ENCODE measurements around the gene CPSF3.
"Not testable (repeated sequence)": the region's sequence is repeated elsewhere in the genome, so short reads cannot be mapped to it uniquely, and the experiment has no call there.

Gene CPSF3

GRCh38 chr2:9472511-9472910 is 49.1 kb downstream of the CPSF3 start:
- no peak for FAIRE-seq

GRCh38 chr2:9473308-9473984 is 50.0 kb downstream of the CPSF3 start:
- no peak for FAIRE-seq

- FAIRE-seq: no peak
Observed at GRCh38 chr2:9473985-9474360, 50.5 kb downstream of the CPSF3 start.

- no peak for FAIRE-seq
Observed at GRCh38 chr2:9474361-9475057, 51.1 kb downstream of the CPSF3 start, which contains the start of gene IAH1. IAH1 (plus strand) TSS chr2:9474551; CDS start chr2:9474567, 16 bp downstream.

- no peak for FAIRE-seq
Observed at GRCh38 chr2:9477914-9478313, 54.5 kb downstream of the CPSF3 start.

GRCh38 chr2:9478526-9478925 is 55.1 kb downstream of the CPSF3 start:
- FAIRE-seq: no peak

GRCh38 chr2:9480157-9480556 is 56.7 kb downstream of the CPSF3 start:
- FAIRE-seq: no peak

GRCh38 chr2:9483107-9483506 is 59.7 kb downstream of the CPSF3 start:
- FAIRE-seq: no peak

GRCh38 chr2:9484533-9484932 is 61.1 kb downstream of the CPSF3 start:
- no peak for FAIRE-seq

GRCh38 chr2:9488583-9489547 is 65.4 kb downstream of the CPSF3 start:
- FAIRE-seq: no peak

- FAIRE-seq: no peak
Observed at GRCh38 chr2:9490789-9491188, 67.3 kb downstream of the CPSF3 start.

GRCh38 chr2:9492927-9493326 is 69.5 kb downstream of the CPSF3 start:
- FAIRE-seq: no peak

- no peak for FAIRE-seq
Observed at GRCh38 chr2:9493478-9493877, 70.0 kb downstream of the CPSF3 start.

GRCh38 chr2:9494081-9494480 is 70.6 kb downstream of the CPSF3 start:
- no peak for FAIRE-seq

GRCh38 chr2:9497017-9497416 is 73.6 kb downstream of the CPSF3 start:
- FAIRE-seq: no peak

- FAIRE-seq: no peak
Observed at GRCh38 chr2:9498210-9498609, 74.8 kb downstream of the CPSF3 start.

GRCh38 chr2:9508931-9509330 is 85.5 kb downstream of the CPSF3 start:
- no peak for FAIRE-seq

GRCh38 chr2:9513946-9514345 is 90.5 kb downstream of the CPSF3 start:
- FAIRE-seq: not testable (repeated sequence)

- FAIRE-seq: no peak
Observed at GRCh38 chr2:9517118-9517782, 93.8 kb downstream of the CPSF3 start.

GRCh38 chr2:9518163-9518562 is 94.7 kb downstream of the CPSF3 start:
- FAIRE-seq: no peak

- FAIRE-seq: no peak
Observed at GRCh38 chr2:9518780-9519179, 95.3 kb downstream of the CPSF3 start.

- no peak for FAIRE-seq
Observed at GRCh38 chr2:9519250-9519649, 95.8 kb downstream of the CPSF3 start.
